ENCODE data around the gene SERPING1. TPM values are rescaled to one million over a fixed set of nuclear protein-coding genes. Genes with fewer than 3 reads are reported as not detected.
A peak's percentile ranks its signal among the peaks of the same experiment; 100 is the strongest.

SERPING1 gene
- total RNA-seq, 2 experiments from 2014 or later = 0.45 to 0.61 TPM

- DNase-seq (no peak), ATAC-seq (ENCODE audit: low read depth) (no peak)
- Mint-ChIP-seq H3K4me1 (peaks cover 9% of the 10 kb centered on the region), H3K27ac (no peak overlapping the region), H3K36me3 (no peaks in the 10 kb centered on the region), H3K27me3 (peaks cover 42% of the 10 kb centered on the region), H3K4me3 (no peak overlapping the region), H3K9me3 (no peaks in the 10 kb centered on the region)
- POLR2A ChIA-PET = no interaction called here
These were observed 36.0 kb downstream of the SERPING1 start for GRCh38 chr11:57633394-57634070.

GRCh38 chr11:57634311-57634710 lies 36.8 kb downstream of the SERPING1 start:
- H3K27me3 Mint-ChIP-seq = peaks cover 39% of the 10 kb centered on the region
- no peak for ATAC-seq (ENCODE audit: low read depth)
- no peak overlapping the region for H3K27ac Mint-ChIP-seq
- DNase-seq = no peak
- POLR2A ChIA-PET = no interaction called here
- peaks cover 13% of the 10 kb centered on the region for H3K4me1 Mint-ChIP-seq
- no peaks in the 10 kb centered on the region for H3K36me3 Mint-ChIP-seq
- H3K4me3 Mint-ChIP-seq = no peak overlapping the region
- H3K9me3 Mint-ChIP-seq = no peaks in the 10 kb centered on the region

GRCh38 chr11:57635246-57635645 lies 37.8 kb downstream of the SERPING1 start:
- Mint-ChIP-seq H3K9me3 (no peaks in the 10 kb centered on the region), H3K36me3 (no peaks in the 10 kb centered on the region), H3K4me3 (no peak overlapping the region), H3K27me3 (peaks cover 39% of the 10 kb centered on the region), H3K4me1 (peaks cover 13% of the 10 kb centered on the region), H3K27ac (no peak overlapping the region)
- ATAC-seq (ENCODE audit: low read depth) (no peak), DNase-seq (no peak)
- POLR2A ChIA-PET = no interaction called here

DNA sequence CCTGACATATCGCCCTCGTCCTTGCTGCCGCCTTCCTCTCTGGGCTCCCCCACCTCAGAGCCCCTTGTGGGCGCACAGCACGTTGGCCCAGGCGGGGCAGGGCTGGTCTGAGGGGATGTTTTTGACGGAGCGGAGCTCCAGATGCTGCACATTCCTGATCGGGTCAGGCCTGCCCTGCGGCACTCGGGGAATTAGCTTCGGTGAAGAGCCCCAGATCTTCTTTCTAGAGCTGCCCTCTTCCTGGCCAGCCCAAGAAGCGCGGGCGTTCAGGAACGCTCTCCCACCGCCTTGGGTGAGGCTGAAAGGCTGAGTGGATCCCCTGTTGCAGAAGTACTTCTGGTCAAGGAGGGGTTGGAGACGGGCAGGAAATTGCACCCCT lies 40.1 kb downstream of the SERPING1 start:
- ATAC-seq (ENCODE audit: low read depth) (no peak), DNase-seq (no peak)
- Mint-ChIP-seq H3K36me3 (no peaks in the 10 kb centered on the region), H3K27ac (peak overlapping the region; percentile 88), H3K27me3 (peaks cover 28% of the 10 kb centered on the region), H3K4me3 (peak overlapping the region; percentile 99), H3K4me1 (peaks cover 19% of the 10 kb centered on the region), H3K9me3 (no peaks in the 10 kb centered on the region)
- POLR2A ChIA-PET = interaction anchor here (1.8 kb wide), 1 partner anchor 70 kb away, joined by 5 read pairs; the partner anchor contains the start of gene UBE2L6

GRCh38 chr11:57638005-57638781 lies 40.7 kb downstream of the SERPING1 start:
- H3K27ac Mint-ChIP-seq = peak overlapping the region; percentile 88

GRCh38 chr11:57638811-57639320 lies 41.4 kb downstream of the SERPING1 start:
- ATAC-seq (ENCODE audit: low read depth) = peak; percentile 33
- peak; percentile 43 for DNase-seq
- Mint-ChIP-seq H3K9me3 (no peaks in the 10 kb centered on the region), H3K4me3 (peak overlapping the region; percentile 99), H3K27ac (peak overlapping the region; percentile 88), H3K4me1 (peaks cover 19% of the 10 kb centered on the region), H3K36me3 (peaks cover 3% of the 10 kb centered on the region), H3K27me3 (peaks cover 22% of the 10 kb centered on the region)
- POLR2A ChIA-PET = interaction anchor here (0.7 to 3.5 kb wide), 6 partner anchors 9 to 156 kb away, joined by 3 to 29 read pairs (median 4); partner anchors contain the start of gene UBE2L6

More at GRCh38 chr11:57638005-57638781, 40.7 kb downstream of the SERPING1 start:
- ATAC-seq (ENCODE audit: low read depth) (peak; percentile 49), DNase-seq (peak; percentile 57)
- H3K36me3 Mint-ChIP-seq = no peaks in the 10 kb centered on the region
- H3K27me3 Mint-ChIP-seq = peaks cover 28% of the 10 kb centered on the region
- POLR2A ChIA-PET = interaction anchor here (0.7 to 3.5 kb wide), 5 partner anchors 14 to 156 kb away, joined by 4 to 29 read pairs (median 5); partner anchors contain the start of gene UBE2L6
- H3K4me1 Mint-ChIP-seq = peaks cover 19% of the 10 kb centered on the region
- H3K4me3 Mint-ChIP-seq = peak overlapping the region; percentile 99
- no peaks in the 10 kb centered on the region for H3K9me3 Mint-ChIP-seq

DNA sequence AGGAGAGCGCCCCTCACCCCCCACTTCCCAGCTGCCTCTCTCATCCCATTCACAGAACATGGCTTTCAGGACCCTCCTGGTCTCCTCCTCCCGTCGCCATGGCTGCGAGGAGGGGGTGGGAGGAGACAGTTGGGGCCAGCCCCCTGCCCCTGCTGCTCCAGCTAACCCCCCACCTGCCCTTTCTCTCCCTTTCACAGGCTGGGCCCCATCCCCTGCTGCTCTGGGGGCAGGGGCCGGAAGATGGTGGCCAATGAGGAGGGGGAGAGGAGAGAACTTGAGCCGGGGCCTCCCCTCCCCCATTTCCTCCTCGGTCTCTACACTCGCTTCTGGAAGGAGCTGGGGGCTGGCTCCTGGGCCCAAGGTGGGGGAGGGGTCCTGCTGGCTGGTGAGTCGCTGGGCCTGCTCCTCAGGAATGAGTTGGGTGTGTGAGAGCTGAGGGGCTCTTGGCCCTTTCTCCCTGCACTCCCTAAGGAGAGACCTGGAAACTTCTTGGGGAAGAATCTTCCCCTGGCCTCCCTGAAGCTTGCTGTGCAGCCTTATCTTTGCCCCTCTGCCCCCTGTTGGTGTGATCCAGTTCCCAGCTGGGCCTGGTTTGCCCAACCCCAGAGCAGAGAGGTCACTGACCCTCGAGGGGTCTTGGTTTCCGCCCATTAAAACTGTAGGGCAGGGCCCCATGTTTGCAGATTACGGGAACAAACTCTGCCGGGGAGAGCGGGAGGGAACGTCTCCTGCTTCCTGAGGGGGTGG lies 42.0 kb downstream of the SERPING1 start:
- ATAC-seq (ENCODE audit: low read depth) (no peak), DNase-seq (peak; percentile 57)
- Mint-ChIP-seq H3K27me3 (peaks cover 19% of the 10 kb centered on the region), H3K36me3 (peaks cover 3% of the 10 kb centered on the region), H3K27ac (peak overlapping the region; percentile 42), H3K4me1 (peaks cover 19% of the 10 kb centered on the region), H3K9me3 (no peaks in the 10 kb centered on the region), H3K4me3 (peak overlapping the region; percentile 99)
- POLR2A ChIA-PET = interaction anchor here (0.6 to 3.5 kb wide), 7 partner anchors 9 to 155 kb away, joined by 3 to 29 read pairs (median 4); partner anchors contain the start of gene UBE2L6

DNA sequence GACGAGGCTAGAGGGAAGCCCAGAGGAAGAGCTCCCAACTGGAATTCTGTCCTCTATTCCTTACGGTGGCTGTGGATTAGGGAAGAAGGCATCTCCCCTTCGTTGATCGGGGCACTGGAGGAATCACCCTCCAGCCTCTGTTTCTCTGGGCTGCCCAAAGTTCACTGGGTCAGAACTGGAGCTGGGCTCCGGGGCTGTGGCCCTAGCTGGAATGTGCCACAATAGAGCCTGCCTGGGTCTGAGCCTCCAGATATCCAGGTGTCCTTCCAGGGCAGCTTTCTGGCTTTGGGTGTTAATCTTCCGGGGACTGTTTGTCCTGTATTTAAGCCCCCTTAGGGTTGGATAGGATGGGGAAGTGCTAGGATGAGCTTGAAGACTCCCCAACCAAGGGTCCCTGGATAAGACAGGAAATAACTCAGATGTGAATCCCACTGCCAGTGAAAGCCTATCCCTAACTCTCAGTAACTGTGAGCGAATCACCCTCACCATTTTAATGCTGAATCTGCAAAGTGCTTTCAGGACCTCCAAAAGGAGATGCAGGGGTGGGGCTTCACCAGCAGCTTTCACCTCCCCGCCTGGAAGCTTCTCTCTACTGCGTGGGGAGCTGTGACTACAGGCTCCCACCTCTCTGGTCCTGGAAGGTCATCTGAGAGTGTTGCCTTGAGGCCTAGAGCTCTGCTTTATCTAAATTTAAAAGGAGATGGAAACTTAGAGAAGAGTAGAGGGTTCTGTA lies 42.7 kb downstream of the SERPING1 start:
- Mint-ChIP-seq H3K4me3 (peak overlapping the region; percentile 35), H3K27ac (no peak overlapping the region), H3K4me1 (peaks cover 20% of the 10 kb centered on the region), H3K9me3 (no peaks in the 10 kb centered on the region), H3K36me3 (peaks cover 3% of the 10 kb centered on the region), H3K27me3 (peaks cover 15% of the 10 kb centered on the region)
- ATAC-seq (ENCODE audit: low read depth) = no peak
- DNase-seq = no peak
- POLR2A ChIA-PET = interaction anchor here (0.8 to 3.5 kb wide), 4 partner anchors 13 to 75 kb away, joined by 3 to 29 read pairs (median 4); partner anchors contain the start of gene UBE2L6

DNA sequence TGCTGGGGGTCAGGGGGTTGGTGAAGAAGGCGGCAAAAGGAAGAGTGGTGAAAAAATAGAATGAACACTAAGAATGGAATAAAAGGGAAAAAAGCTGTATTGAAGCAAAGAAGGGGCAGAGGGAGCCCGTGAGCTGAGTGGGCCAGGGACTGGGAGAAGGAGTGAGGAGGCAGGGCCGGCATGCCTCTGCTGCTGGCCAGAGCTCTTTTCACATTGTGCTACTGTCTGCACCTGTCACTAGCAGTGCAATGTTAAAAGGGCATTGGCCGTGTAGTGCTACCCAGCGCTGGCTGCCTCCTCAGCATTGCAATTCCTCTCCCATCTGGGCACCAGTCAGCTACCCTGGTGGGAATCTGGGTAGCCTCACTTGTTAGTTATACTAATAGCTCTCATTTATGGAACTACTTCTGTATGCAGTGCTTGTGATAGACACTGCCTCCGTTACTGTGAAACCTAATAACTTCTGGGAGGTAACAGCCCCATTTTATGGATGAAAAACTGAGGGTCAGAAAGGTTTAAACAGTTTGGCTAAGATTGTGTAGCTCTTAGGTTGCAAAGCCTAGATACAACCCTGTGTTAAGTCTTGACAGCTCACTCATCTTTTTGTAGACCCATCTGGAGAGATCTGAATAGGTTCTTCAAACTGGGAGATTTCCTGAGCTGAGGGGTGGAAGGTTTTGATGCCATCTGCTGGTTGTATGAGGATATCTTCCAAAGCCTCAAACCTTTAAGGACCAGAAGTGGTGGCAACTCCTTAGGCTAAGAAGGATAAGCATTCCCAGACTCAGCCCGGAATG lies 43.7 kb downstream of the SERPING1 start:
- Mint-ChIP-seq H3K4me1 (peaks cover 24% of the 10 kb centered on the region), H3K36me3 (peaks cover 3% of the 10 kb centered on the region), H3K9me3 (no peaks in the 10 kb centered on the region), H3K27ac (no peak overlapping the region), H3K4me3 (no peak overlapping the region), H3K27me3 (peaks cover 22% of the 10 kb centered on the region)
- DNase-seq (no peak), ATAC-seq (ENCODE audit: low read depth) (no peak)
- POLR2A ChIA-PET = interaction anchor here (0.7 to 3.5 kb wide), 5 partner anchors 12 to 184 kb away, joined by 3 to 29 read pairs (median 3); partner anchors contain the start of gene UBE2L6

GRCh38 chr11:57643802-57644201 lies 46.3 kb downstream of the SERPING1 start:
- Mint-ChIP-seq H3K36me3 (peaks cover 3% of the 10 kb centered on the region), H3K9me3 (no peaks in the 10 kb centered on the region), H3K27me3 (peaks cover 36% of the 10 kb centered on the region), H3K4me1 (peaks cover 33% of the 10 kb centered on the region), H3K27ac (no peak overlapping the region), H3K4me3 (no peak overlapping the region)
- POLR2A ChIA-PET = interaction anchor here (0.6 to 1.6 kb wide), 5 partner anchors 76 to 162 kb away, joined by 3 to 13 read pairs (median 4); partner anchors contain the start of gene UBE2L6
- ATAC-seq (ENCODE audit: low read depth) (no peak), DNase-seq (no peak)

DNA sequence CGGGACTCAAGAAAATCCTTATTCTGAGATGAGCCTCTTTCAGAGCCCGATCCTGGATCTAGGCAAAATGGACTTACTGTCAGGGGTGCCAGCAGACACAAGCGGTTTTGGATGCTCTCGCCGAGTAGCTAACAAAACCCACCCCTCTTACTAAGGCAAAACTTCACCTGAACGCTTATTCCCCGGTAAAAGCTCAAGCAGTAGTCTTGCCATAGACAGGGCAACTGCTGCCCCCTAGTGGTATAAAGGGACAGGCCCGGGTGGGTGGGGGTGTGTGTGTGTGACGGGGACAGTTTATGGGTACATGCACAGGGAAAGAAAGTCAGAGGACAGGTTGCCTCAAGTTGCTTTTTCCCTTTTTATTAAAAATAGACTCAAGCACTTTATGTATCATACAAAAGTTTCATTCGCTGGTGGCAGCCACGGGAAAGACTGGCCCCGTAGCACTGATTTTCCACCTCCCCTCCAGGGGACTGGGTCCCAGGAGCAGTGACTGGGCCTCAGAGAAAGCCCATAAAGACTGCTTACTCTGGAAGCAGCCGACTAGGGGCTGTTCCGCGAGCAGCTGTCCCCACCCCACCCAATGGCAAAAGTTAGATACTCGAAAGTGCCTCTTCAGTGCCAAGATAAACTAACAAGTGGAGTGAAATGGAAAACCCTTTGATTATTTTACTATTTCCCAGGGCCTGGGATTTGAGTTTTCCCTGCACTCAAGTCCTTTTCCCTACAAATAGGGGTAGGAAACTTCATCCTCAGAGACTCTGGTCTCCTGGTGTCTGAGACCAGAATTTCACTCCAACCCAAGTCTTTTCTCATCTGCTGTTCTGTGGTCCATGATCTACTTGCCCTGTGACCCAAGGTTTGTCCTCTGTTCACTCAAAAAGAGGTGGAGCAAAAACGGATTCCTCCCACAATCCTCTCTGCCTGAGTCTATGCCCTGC lies 47.5 kb downstream of the SERPING1 start:
- POLR2A ChIA-PET = interaction anchor here (0.9 to 1.6 kb wide), 3 partner anchors 77 to 151 kb away, joined by 3 to 13 read pairs (median 4); partner anchors contain the start of gene UBE2L6
- Mint-ChIP-seq H3K27me3 (peaks cover 42% of the 10 kb centered on the region), H3K4me1 (peaks cover 39% of the 10 kb centered on the region), H3K36me3 (peaks cover 3% of the 10 kb centered on the region), H3K4me3 (no peak overlapping the region), H3K9me3 (no peaks in the 10 kb centered on the region), H3K27ac (no peak overlapping the region)
- ATAC-seq (ENCODE audit: low read depth) (peak; percentile 79), DNase-seq (peak; percentile 80)
